Effector memory CD8-positive, alpha-beta T cell (primary cell): ENCODE results near the gene ITGAD.
"Not testable (repeated sequence)": the region's sequence is repeated elsewhere in the genome, so short reads cannot be mapped to it uniquely, and the experiment has no call there.

Experiments used
- ATAC-seq: fragments of 150-1000 bp; cut with Tn5 transposase; replicated peaks from 2 replicates; pipeline ENCODE4 v1.10.0; 2021; ENCODE audit warnings: mild to moderate bottlenecking, moderate library complexity
- DNase-seq, 3 experiments: peaks; one replicate each; pipeline ENCODE4 v3.0.0; 2021
- H3K27ac Mint-ChIP-seq, 2 donors: one replicate each; pipeline ENCODE4 v1.8.0; 2022; ENCODE audit warnings: mild to moderate bottlenecking in 2 of 2, mixed read lengths in 2 of 2, moderate library complexity in 2 of 2
- H3K27me3 Mint-ChIP-seq, 2 donors: one replicate each; pipeline ENCODE4 v1.8.0; 2022; ENCODE audit warnings: mixed read lengths in 2 of 2
- H3K36me3 Mint-ChIP-seq: one replicate; pipeline ENCODE4 v1.8.0; 2022; ENCODE audit warnings: mild to moderate bottlenecking, moderate library complexity, mixed read lengths; ENCODE audit not compliant: insufficient read depth
- H3K4me1 Mint-ChIP-seq, 2 donors: one replicate each; pipeline ENCODE4 v1.8.0; 2022; ENCODE audit warnings: low read depth in 2 of 2, mixed read lengths in 2 of 2
- H3K4me3 Mint-ChIP-seq, 2 donors: one replicate each; pipeline ENCODE4 v1.8.0; 2022; ENCODE audit warnings: mild to moderate bottlenecking in 2 of 2, mixed read lengths in 2 of 2, moderate library complexity in 2 of 2
- H3K9me3 Mint-ChIP-seq, 2 donors: one replicate each; pipeline ENCODE4 v1.8.0; 2022; ENCODE audit warnings: mixed read lengths in 2 of 2

ITGAD gene

GRCh38 chr16:31435341-31436220, 42.4 kb downstream of the ITGAD start:
- H3K27ac Mint-ChIP-seq = no peak overlapping the region
- no peaks in the 10 kb centered on the region for H3K27me3 Mint-ChIP-seq
- H3K9me3 Mint-ChIP-seq = no peaks in the 10 kb centered on the region
- ATAC-seq (no peak), DNase-seq (no peak)
- H3K36me3 Mint-ChIP-seq = no peaks in the 10 kb centered on the region
- peaks cover 9 to 12% of the 10 kb centered on the region in 2 donors for H3K4me1 Mint-ChIP-seq
- H3K4me3 Mint-ChIP-seq = no peak overlapping the region

GRCh38 chr16:31436221-31437045, 43.3 kb downstream of the ITGAD start:
- H3K27me3 Mint-ChIP-seq = no peaks in the 10 kb centered on the region
- H3K4me1 Mint-ChIP-seq = peaks cover 9 to 12% of the 10 kb centered on the region in 2 donors
- DNase-seq (no peak), ATAC-seq (no peak)
- H3K4me3 Mint-ChIP-seq = no peak overlapping the region
- no peak overlapping the region for H3K27ac Mint-ChIP-seq
- no peaks in the 10 kb centered on the region for H3K36me3 Mint-ChIP-seq
- no peaks in the 10 kb centered on the region for H3K9me3 Mint-ChIP-seq

- Mint-ChIP-seq H3K9me3 (no peaks in the 10 kb centered on the region), H3K27ac (no peak overlapping the region), H3K36me3 (no peaks in the 10 kb centered on the region), H3K27me3 (no peaks in the 10 kb centered on the region), H3K4me1 (peaks cover 15 to 17% of the 10 kb centered on the region in 2 donors), H3K4me3 (no peak overlapping the region)
- ATAC-seq = no peak
- no peak for DNase-seq
Measured at GRCh38 chr16:31438414-31438813, 45.3 kb downstream of the ITGAD start.

GRCh38 chr16:31439023-31439422, 45.9 kb downstream of the ITGAD start:
- ATAC-seq = peak; percentile 49
- Mint-ChIP-seq H3K27ac (peak overlapping the region in 1 of 2 donors; percentile 27), H3K4me1 (peaks cover 15 to 17% of the 10 kb centered on the region in 2 donors)
- H3K4me3 Mint-ChIP-seq, H3K36me3 Mint-ChIP-seq, DNase-seq, H3K27me3 Mint-ChIP-seq, H3K9me3 Mint-ChIP-seq: not testable (repeated sequence)

GRCh38 chr16:31439519-31439918, 46.4 kb downstream of the ITGAD start:
- Mint-ChIP-seq H3K27ac (peak overlapping the region in 1 of 2 donors; percentile 27), H3K9me3 (no peaks in the 10 kb centered on the region), H3K4me1 (peaks cover 15 to 17% of the 10 kb centered on the region in 2 donors), H3K27me3 (no peaks in the 10 kb centered on the region), H3K36me3 (no peaks in the 10 kb centered on the region), H3K4me3 (no peak overlapping the region)
- no peak for ATAC-seq
- no peak for DNase-seq

- no peak for ATAC-seq
- H3K4me3 Mint-ChIP-seq = no peak overlapping the region
- DNase-seq = no peak
- no peaks in the 10 kb centered on the region for H3K36me3 Mint-ChIP-seq
- peaks cover 15 to 17% of the 10 kb centered on the region in 2 donors for H3K4me1 Mint-ChIP-seq
- H3K27ac Mint-ChIP-seq = no peak overlapping the region
- H3K9me3 Mint-ChIP-seq = no peaks in the 10 kb centered on the region
- H3K27me3 Mint-ChIP-seq = no peaks in the 10 kb centered on the region
Measured at GRCh38 chr16:31440516-31441184, 47.5 kb downstream of the ITGAD start.

- no peak for DNase-seq
- Mint-ChIP-seq H3K27me3 (no peaks in the 10 kb centered on the region), H3K36me3 (no peaks in the 10 kb centered on the region), H3K4me3 (peak overlapping the region; percentile 57 to 78), H3K4me1 (peaks cover 15 to 17% of the 10 kb centered on the region in 2 donors), H3K27ac (peak overlapping the region in 1 of 2 donors; percentile 55), H3K9me3 (no peaks in the 10 kb centered on the region)
- ATAC-seq = no peak
Measured at GRCh38 chr16:31441956-31442355, 48.8 kb downstream of the ITGAD start.

- not testable (repeated sequence) for H3K27me3 Mint-ChIP-seq, H3K9me3 Mint-ChIP-seq, H3K36me3 Mint-ChIP-seq, H3K27ac Mint-ChIP-seq, DNase-seq, H3K4me3 Mint-ChIP-seq, H3K4me1 Mint-ChIP-seq, ATAC-seq
Measured at GRCh38 chr16:31445931-31446330, 52.8 kb downstream of the ITGAD start.

- ATAC-seq (no peak), DNase-seq (no peak)
- H3K9me3 Mint-ChIP-seq = no peaks in the 10 kb centered on the region
- peaks cover 20 to 25% of the 10 kb centered on the region in 2 donors for H3K4me1 Mint-ChIP-seq
- no peaks in the 10 kb centered on the region for H3K27me3 Mint-ChIP-seq
- peaks cover 6% of the 10 kb centered on the region for H3K36me3 Mint-ChIP-seq
- peak overlapping the region in 1 of 2 donors; percentile 65 for H3K27ac Mint-ChIP-seq
- no peak overlapping the region for H3K4me3 Mint-ChIP-seq
Measured at GRCh38 chr16:31451201-31451600, 58.1 kb downstream of the ITGAD start.

- peak overlapping the region; percentile 49 to 84 for H3K27ac Mint-ChIP-seq
- H3K9me3 Mint-ChIP-seq = no peaks in the 10 kb centered on the region
- H3K4me1 Mint-ChIP-seq = peaks cover 22 to 26% of the 10 kb centered on the region in 2 donors
- H3K4me3 Mint-ChIP-seq = no peak overlapping the region
- H3K27me3 Mint-ChIP-seq = no peaks in the 10 kb centered on the region
- ATAC-seq (no peak), DNase-seq (no peak)
- H3K36me3 Mint-ChIP-seq = peaks cover 6% of the 10 kb centered on the region
Measured at GRCh38 chr16:31451681-31452351, 58.7 kb downstream of the ITGAD start.

GRCh38 chr16:31452631-31453106, 59.5 kb downstream of the ITGAD start:
- peak overlapping the region; percentile 49 to 84 for H3K27ac Mint-ChIP-seq
- H3K36me3 Mint-ChIP-seq = peaks cover 6% of the 10 kb centered on the region
- no peaks in the 10 kb centered on the region for H3K27me3 Mint-ChIP-seq
- no peak for ATAC-seq
- H3K4me3 Mint-ChIP-seq = no peak overlapping the region
- no peak for DNase-seq
- no peaks in the 10 kb centered on the region for H3K9me3 Mint-ChIP-seq
- peaks cover 26 to 29% of the 10 kb centered on the region in 2 donors for H3K4me1 Mint-ChIP-seq

GRCh38 chr16:31453255-31454204, 60.4 kb downstream of the ITGAD start:
- Mint-ChIP-seq H3K27ac (no peak overlapping the region), H3K9me3 (no peaks in the 10 kb centered on the region), H3K36me3 (peaks cover 14% of the 10 kb centered on the region), H3K4me1 (peaks cover 33 to 35% of the 10 kb centered on the region in 2 donors), H3K4me3 (no peak overlapping the region), H3K27me3 (no peaks in the 10 kb centered on the region)
- ATAC-seq = no peak
- no peak for DNase-seq
